HL-60 (cell line): ENCODE data around the gene C8G.
A peak's percentile ranks its signal among the peaks of the same experiment; 100 is the strongest.

Experiments
- DNase-seq, 2 experiments: peaks; one replicate each; pipeline ENCODE4 v3.0.0-alpha.2; 2010 to 2020; ENCODE audit warnings: low read depth in 1 of 2, low spot score in 1 of 2
- H3K27ac ChIP-seq: fragments of 250-450 bp; sonication (Bioruptor Pico); replicated peaks from 2 replicates; pipeline ENCODE4 v1.5.1; 2020; ENCODE audit warnings: mild to moderate bottlenecking, moderate library complexity
- H3K27me3 ChIP-seq: fragments of 250-450 bp; sonication (Bioruptor Pico); 2 replicates; pipeline ENCODE4 v1.5.1; 2021; ENCODE audit warnings: mild to moderate bottlenecking, moderate library complexity; ENCODE audit not compliant: insufficient read depth, poor library complexity, severe bottlenecking
- H3K4me3 ChIP-seq: replicated peaks from 2 replicates; pipeline ENCODE4 v1.5.1; 2011; ENCODE audit warnings: mild to moderate bottlenecking, control low read depth, low read length; ENCODE audit not compliant: insufficient read depth
- GABPA ChIP-seq: IDR thresholded peaks from 2 replicates; pipeline ENCODE4 v1.6.1; 2012; ENCODE audit warnings: low read depth
- POLR2AphosphoS5 ChIP-seq: IDR thresholded peaks from 2 replicates; pipeline ENCODE4 v1.6.1; 2012; ENCODE audit warnings: low read depth
- SPI1 ChIP-seq: IDR thresholded peaks from 2 replicates; pipeline ENCODE4 v1.6.1; 2012; ENCODE audit warnings: low read depth, mild to moderate bottlenecking, borderline replicate concordance
- TF ChIP-seq, protein P1 (sequence below): IDR thresholded peaks from one replicate; pipeline ENCODE4 v1.5.1; 2011; ENCODE audit warnings: low read length, control low read depth, inconsistent platforms; ENCODE audit not compliant: insufficient read depth
- TF ChIP-seq, protein P2 (sequence below): IDR thresholded peaks from 2 replicates; pipeline ENCODE4 v1.6.1; 2012; ENCODE audit warnings: low read depth; ENCODE audit not compliant: insufficient replicate concordance

The C8G gene

DNA sequence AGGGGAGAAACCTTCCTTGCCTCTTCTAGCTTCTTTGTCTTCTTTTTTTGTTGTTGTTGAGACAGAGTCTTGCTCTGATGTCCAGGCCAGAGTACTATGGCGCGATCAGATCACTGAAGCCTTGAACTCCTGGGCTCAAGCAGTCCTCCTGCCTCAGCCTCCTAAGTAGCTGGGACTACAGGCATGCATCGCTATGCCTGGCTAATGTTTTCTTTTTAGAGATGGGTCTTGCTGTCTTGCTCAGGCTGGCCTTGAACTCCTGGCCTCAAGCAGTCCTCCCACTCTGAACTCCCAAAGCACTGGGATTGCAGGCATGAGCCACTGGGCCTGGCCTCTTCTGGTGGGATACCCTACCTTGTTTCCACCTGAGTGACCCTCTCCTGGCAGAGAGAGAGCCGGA lies 43.8 kb downstream of the C8G start:
- no peak overlapping the region for H3K4me3 ChIP-seq
- TF ChIP-seq SPI1 (no peak), POLR2AphosphoS5 (no peak), GABPA (no peak)
- TF ChIP-seq, protein P1, sequence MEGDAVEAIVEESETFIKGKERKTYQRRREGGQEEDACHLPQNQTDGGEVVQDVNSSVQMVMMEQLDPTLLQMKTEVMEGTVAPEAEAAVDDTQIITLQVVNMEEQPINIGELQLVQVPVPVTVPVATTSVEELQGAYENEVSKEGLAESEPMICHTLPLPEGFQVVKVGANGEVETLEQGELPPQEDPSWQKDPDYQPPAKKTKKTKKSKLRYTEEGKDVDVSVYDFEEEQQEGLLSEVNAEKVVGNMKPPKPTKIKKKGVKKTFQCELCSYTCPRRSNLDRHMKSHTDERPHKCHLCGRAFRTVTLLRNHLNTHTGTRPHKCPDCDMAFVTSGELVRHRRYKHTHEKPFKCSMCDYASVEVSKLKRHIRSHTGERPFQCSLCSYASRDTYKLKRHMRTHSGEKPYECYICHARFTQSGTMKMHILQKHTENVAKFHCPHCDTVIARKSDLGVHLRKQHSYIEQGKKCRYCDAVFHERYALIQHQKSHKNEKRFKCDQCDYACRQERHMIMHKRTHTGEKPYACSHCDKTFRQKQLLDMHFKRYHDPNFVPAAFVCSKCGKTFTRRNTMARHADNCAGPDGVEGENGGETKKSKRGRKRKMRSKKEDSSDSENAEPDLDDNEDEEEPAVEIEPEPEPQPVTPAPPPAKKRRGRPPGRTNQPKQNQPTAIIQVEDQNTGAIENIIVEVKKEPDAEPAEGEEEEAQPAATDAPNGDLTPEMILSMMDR, result no peak
- TF ChIP-seq, protein P2, sequence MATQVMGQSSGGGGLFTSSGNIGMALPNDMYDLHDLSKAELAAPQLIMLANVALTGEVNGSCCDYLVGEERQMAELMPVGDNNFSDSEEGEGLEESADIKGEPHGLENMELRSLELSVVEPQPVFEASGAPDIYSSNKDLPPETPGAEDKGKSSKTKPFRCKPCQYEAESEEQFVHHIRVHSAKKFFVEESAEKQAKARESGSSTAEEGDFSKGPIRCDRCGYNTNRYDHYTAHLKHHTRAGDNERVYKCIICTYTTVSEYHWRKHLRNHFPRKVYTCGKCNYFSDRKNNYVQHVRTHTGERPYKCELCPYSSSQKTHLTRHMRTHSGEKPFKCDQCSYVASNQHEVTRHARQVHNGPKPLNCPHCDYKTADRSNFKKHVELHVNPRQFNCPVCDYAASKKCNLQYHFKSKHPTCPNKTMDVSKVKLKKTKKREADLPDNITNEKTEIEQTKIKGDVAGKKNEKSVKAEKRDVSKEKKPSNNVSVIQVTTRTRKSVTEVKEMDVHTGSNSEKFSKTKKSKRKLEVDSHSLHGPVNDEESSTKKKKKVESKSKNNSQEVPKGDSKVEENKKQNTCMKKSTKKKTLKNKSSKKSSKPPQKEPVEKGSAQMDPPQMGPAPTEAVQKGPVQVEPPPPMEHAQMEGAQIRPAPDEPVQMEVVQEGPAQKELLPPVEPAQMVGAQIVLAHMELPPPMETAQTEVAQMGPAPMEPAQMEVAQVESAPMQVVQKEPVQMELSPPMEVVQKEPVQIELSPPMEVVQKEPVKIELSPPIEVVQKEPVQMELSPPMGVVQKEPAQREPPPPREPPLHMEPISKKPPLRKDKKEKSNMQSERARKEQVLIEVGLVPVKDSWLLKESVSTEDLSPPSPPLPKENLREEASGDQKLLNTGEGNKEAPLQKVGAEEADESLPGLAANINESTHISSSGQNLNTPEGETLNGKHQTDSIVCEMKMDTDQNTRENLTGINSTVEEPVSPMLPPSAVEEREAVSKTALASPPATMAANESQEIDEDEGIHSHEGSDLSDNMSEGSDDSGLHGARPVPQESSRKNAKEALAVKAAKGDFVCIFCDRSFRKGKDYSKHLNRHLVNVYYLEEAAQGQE, result no peak
- DNase-seq, result no peak

DNA sequence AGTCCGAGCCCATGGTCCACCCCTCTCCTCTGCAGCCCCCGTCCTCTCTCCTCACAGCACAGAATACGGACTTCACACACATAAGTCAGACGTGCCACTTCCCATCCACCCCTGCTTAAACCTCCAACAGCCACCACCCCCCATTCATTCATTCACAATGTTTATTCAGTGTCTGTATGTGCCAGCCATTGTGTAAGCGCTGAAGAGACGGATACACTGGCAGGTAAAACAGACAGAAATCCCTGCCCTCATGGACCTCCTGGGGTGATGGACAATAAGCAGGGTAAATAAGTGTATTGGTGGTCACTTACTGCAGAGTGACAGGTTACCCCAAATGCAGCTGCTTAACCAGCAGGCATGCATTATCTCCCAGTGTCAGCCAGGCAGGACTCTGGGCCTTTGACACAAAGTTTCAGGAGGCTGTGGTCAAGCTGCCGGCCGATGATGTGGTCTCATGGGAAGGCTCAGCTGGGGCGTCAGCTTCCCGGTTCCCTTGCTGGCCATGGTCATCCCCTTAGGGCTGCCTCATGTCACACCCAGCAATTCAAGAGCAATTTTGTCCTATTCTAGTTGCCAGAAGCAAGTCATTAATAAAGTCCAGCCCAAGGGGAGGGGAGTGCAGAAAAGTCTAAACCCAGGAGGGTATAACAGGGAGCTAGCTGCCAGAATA lies 45.3 kb downstream of the C8G start:
- TF ChIP-seq, protein P2, result no peak
- TF ChIP-seq SPI1, result no peak
- TF ChIP-seq, protein P1, result no peak
- no peak for TF ChIP-seq POLR2AphosphoS5
- TF ChIP-seq GABPA, result no peak
- no peak overlapping the region for H3K4me3 ChIP-seq
- H3K27ac ChIP-seq, result no peak overlapping the region
- peaks cover 9% of the 10 kb centered on the region for H3K27me3 ChIP-seq
- DNase-seq, result no peak

More for the DNA sequence above, 43.8 kb downstream of the C8G start:
- Histone ChIP-seq H3K27ac (no peak overlapping the region), H3K27me3 (peaks cover 24% of the 10 kb centered on the region)

DNA sequence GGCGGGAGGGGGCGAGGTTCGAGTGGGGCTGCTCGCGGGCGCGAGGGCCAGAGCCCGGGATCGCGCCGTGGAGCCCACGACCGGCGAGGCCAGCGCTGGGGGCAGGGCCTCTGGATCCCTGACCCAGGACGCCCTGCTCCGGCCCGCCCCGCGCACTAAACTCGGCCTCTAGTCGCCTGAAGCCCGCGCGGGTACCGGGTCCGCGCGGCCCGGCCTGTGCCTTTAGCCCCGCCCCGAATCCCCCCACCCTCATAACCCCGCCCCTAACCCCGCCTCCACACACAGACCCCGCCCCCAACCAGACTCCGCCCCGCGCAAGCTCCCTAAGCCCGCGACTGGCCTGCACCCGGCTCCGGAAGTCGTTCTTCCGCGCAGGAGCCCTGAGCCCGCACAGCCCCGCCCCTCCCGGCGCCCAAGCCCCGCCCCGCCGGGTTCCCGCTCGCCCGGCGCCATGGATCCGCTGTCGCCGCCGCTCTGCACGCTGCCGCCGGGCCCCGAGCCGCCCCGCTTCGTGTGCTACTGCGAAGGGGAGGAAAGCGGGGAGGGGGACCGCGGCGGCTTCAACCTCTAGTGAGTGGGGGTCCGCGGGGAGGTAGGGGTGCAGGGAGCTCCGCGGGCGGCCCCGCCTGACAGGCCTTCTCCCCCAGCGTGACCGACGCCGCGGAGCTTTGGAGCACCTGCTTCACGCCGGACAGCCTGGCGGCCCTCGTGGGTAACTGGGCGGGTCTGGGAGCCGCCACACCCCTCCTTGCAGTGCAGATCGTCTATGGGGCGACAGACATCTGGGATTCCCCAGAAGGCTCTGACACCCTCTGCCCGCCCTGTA lies 47.2 kb downstream of the C8G start, which contains the start of gene PAXX:
Gene PAXX, plus strand, starts transcription at position 430 of the 826 bp plus-strand sequence. Its CDS starts 22 bp downstream, at position 452.
- peak; percentile 81 to 92 for DNase-seq
- Histone ChIP-seq H3K27ac (peak within 1 kb of the TSS; percentile 96), H3K4me3 (peak within 1 kb of the TSS; percentile 57), H3K27me3 (no peaks in the 10 kb centered on the region)
- TF ChIP-seq SPI1 (no peak), POLR2AphosphoS5 (peak; percentile 58; the same call in 1 of the 2 replicates)
- TF ChIP-seq, protein P1, result no peak
- TF ChIP-seq, protein P2, result peak; percentile 29
